ENCODE results near the gene RSBN1. TPM values are rescaled to one million over a fixed set of nuclear protein-coding genes. Genes with fewer than 3 reads are reported as not detected.

The RSBN1 gene
- total and polyA plus RNA-seq, 9 of the 15 experiments (the other 6 are each of a cell fraction or from before 2014, with no cell fraction given): 4.5 to 24.3 (median 13.0) TPM

GRCh38 chr1:113758631-113759332 is 53.5 kb downstream of the RSBN1 start (continued):
- peak; percentile 52; the same call in 1 of the 2 replicates for TF ChIP-seq ZNF12 (CRISPR knock-in tag; IDR thresholded peaks at IDR 0.05)
- TF ChIP-seq GATAD2A (IDR thresholded peaks at IDR 0.05): 0 out of 2 replicates have a peak, but pooled peaks have one; percentile 79
- TF ChIP-seq EZH2 (IDR thresholded peaks at IDR 0.05; ENCODE audit: borderline replicate concordance, low read depth, low read length): no peak
- TF ChIP-seq RB1 (IDR thresholded peaks at IDR 0.05; ENCODE audit: low read depth): peak; percentile 77
- TF ChIP-seq BMI1 (IDR thresholded peaks at IDR 0.05; ENCODE audit: low read length): peak; percentile 29; the same call in 1 of the 2 replicates
- no peak for TF ChIP-seq HNRNPUL1 (IDR thresholded peaks at IDR 0.05; ENCODE audit: low read length)
- peak; percentile 63 for TF ChIP-seq HMGN3 (IDR thresholded peaks at IDR 0.05; ENCODE audit: borderline replicate concordance, extremely low read depth, insufficient read length, low read depth, low read length)
- TF ChIP-seq YBX1 (IDR thresholded peaks at IDR 0.05): no peak
- TF ChIP-seq CTCF (IDR thresholded peaks at IDR 0.05 in 2 of 3, conservative IDR thresholded peaks at IDR 0.05 in 1 of 3; ENCODE audit: insufficient read depth in 2 of 3, low read depth in 1 of 3, low read length in 3 of 3): no peak
- peak; percentile 97 for TF ChIP-seq RFX1 (IDR thresholded peaks at IDR 0.05)
- no peak for TF ChIP-seq ZNF830 (CRISPR knock-in tag; IDR thresholded peaks at IDR 0.05)
- TF ChIP-seq TEAD2 (tag; IDR thresholded peaks at IDR 0.05): no peak
- peak; percentile 84 to 91; a peak in 3 of 4 replicates for TF ChIP-seq SIN3A (IDR thresholded peaks at IDR 0.05; ENCODE audit: borderline replicate concordance in 2 of 2, control insufficient read depth in 1 of 2, low read depth in 2 of 2, low read length in 2 of 2)
- TF ChIP-seq MLLT1 (IDR thresholded peaks at IDR 0.05): peak in 1 of 2 experiments; percentile 98; a peak in 2 of 4 replicates
- no peak for TF ChIP-seq ETV5 (CRISPR knock-in tag; IDR thresholded peaks at IDR 0.05; ENCODE audit: low read depth)
- TF ChIP-seq, protein P1, sequence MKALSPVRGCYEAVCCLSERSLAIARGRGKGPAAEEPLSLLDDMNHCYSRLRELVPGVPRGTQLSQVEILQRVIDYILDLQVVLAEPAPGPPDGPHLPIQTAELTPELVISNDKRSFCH (CRISPR knock-in tag; IDR thresholded peaks at IDR 0.05): no peak
- TF ChIP-seq, protein P1 (tag; IDR thresholded peaks at IDR 0.05): peak; percentile 18; the same call in 1 of the 2 replicates
- no peak for TF ChIP-seq SMC3 (conservative IDR thresholded peaks at IDR 0.05; ENCODE audit: insufficient read depth, low read depth, low read length)
- TF ChIP-seq, protein P2, sequence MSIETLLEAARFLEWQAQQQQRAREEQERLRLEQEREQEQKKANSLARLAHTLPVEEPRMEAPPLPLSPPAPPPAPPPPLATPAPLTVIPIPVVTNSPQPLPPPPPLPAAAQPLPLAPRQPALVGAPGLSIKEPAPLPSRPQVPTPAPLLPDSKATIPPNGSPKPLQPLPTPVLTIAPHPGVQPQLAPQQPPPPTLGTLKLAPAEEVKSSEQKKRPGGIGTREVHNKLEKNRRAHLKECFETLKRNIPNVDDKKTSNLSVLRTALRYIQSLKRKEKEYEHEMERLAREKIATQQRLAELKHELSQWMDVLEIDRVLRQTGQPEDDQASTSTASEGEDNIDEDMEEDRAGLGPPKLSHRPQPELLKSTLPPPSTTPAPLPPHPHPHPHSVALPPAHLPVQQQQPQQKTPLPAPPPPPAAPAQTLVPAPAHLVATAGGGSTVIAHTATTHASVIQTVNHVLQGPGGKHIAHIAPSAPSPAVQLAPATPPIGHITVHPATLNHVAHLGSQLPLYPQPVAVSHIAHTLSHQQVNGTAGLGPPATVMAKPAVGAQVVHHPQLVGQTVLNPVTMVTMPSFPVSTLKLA (conservative IDR thresholded peaks at IDR 0.05): peak; percentile 36 to 77; a peak in 3 of 4 replicates
- TF ChIP-seq SP1 (CRISPR knock-in tag; IDR thresholded peaks at IDR 0.05): no peak; the same call in 1 of the 2 replicates
- TF ChIP-seq RHOXF2B (CRISPR knock-in tag; conservative IDR thresholded peaks at IDR 0.05): no peak
